ENCODE results near the gene VKORC1. TPM values are rescaled to one million over a fixed set of nuclear protein-coding genes. Genes with fewer than 3 reads are reported as not detected.

The VKORC1 gene
- total and polyA plus RNA-seq, 5 donors from 2014 or later, result 38.1 to 113 (median 103) TPM

GRCh38 chr16:31099860-31100638 is 5.5 kb upstream of the VKORC1 start:
- H3K9me3 ChIP-seq (ENCODE audit: control insufficient read depth in 2 of 2, low read length in 2 of 2), result no peaks in the 10 kb centered on the region
- H3K4me1 Mint-ChIP-seq, result peaks cover 5 to 11% (median 7%) of the 10 kb centered on the region in 4 donors
- H3K4me3 ChIP-seq (ENCODE audit: low read depth, low read length), result no peak overlapping the region
- no peak overlapping the region for H3K27ac ChIP-seq (ENCODE audit: insufficient read depth, low read length, poor library complexity, severe bottlenecking)
- H3K27ac Mint-ChIP-seq, result no peak overlapping the region
- H3K27me3 ChIP-seq (ENCODE audit: control insufficient read depth, insufficient read depth, low read length), result no peaks in the 10 kb centered on the region
- no peaks in the 10 kb centered on the region for H3K9me3 Mint-ChIP-seq
- ATAC-seq (ENCODE audit: low read depth in 2 of 2) (no peak), DNase-seq (no peak)
- H3K36me3 Mint-ChIP-seq, result no peaks in the 10 kb centered on the region
- H3K4me1 ChIP-seq (ENCODE audit: control insufficient read depth, insufficient read depth, low read length, poor library complexity, severe bottlenecking), result no peaks in the 10 kb centered on the region
- peak overlapping the region in 1 of 4 donors; percentile 34 for H3K4me3 Mint-ChIP-seq
- H3K36me3 ChIP-seq (ENCODE audit: control insufficient read depth, insufficient read depth, low read length), result no peaks in the 10 kb centered on the region
- peaks cover 7% of the 10 kb centered on the region for H3K27me3 Mint-ChIP-seq

DNA sequence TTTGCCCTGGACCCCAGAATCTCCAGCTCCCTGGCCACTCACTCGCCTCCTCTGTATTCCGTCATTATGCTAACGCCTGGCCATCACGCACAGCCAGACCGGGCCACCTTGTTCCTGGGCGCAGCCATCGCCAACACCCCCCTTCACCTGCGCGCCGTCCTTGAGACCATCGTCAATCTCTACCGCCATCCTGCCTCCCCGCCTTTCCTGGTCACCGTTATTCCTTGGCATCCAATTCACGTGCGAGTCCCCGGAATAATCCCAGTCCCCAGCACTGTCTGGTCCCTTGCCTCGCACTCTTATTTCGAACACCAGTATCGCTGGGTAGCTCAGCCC is 541 bp downstream of the VKORC1 start:
- peak overlapping the region; percentile 70 for H3K4me3 ChIP-seq (ENCODE audit: low read depth, low read length)
- no peaks in the 10 kb centered on the region for H3K36me3 Mint-ChIP-seq
- peaks cover 7% of the 10 kb centered on the region for H3K27me3 Mint-ChIP-seq
- peaks cover 10 to 36% (median 20%) of the 10 kb centered on the region in 4 donors for H3K4me1 Mint-ChIP-seq
- DNase-seq (no peak), ATAC-seq (ENCODE audit: low read depth in 2 of 2) (no peak)
- H3K4me3 Mint-ChIP-seq, result peak overlapping the region; percentile 94 to 99 (median 96)
- no peaks in the 10 kb centered on the region for H3K27me3 ChIP-seq (ENCODE audit: control insufficient read depth, insufficient read depth, low read length)
- H3K27ac Mint-ChIP-seq, result peak overlapping the region; percentile 69 to 95 (median 84)
- H3K9me3 Mint-ChIP-seq, result peaks cover 0 to 2% (median 0%) of the 10 kb centered on the region in 7 donors
- H3K4me1 ChIP-seq (ENCODE audit: control insufficient read depth, insufficient read depth, low read length, poor library complexity, severe bottlenecking), result peaks cover 14% of the 10 kb centered on the region
- no peaks in the 10 kb centered on the region for H3K9me3 ChIP-seq (ENCODE audit: control insufficient read depth in 2 of 2, low read length in 2 of 2)
- H3K36me3 ChIP-seq (ENCODE audit: control insufficient read depth, insufficient read depth, low read length), result peaks cover 12% of the 10 kb centered on the region
- peak overlapping the region; percentile 83 for H3K27ac ChIP-seq (ENCODE audit: insufficient read depth, low read length, poor library complexity, severe bottlenecking)

GRCh38 chr16:31093132-31093703 is 1.4 kb downstream of the VKORC1 start:
- Mint-ChIP-seq H3K36me3 (no peaks in the 10 kb centered on the region), H3K9me3 (peaks cover 0 to 2% (median 0%) of the 10 kb centered on the region in 7 donors), H3K27me3 (peaks cover under 1% of the 10 kb centered on the region), H3K4me3 (peak overlapping the region; percentile 71 to 99 (median 80)), H3K4me1 (peaks cover 10 to 36% (median 20%) of the 10 kb centered on the region in 4 donors), H3K27ac (no peak overlapping the region)
- H3K36me3 ChIP-seq (ENCODE audit: control insufficient read depth, insufficient read depth, low read length), result peaks cover 14% of the 10 kb centered on the region
- no peaks in the 10 kb centered on the region for H3K9me3 ChIP-seq (ENCODE audit: control insufficient read depth in 2 of 2, low read length in 2 of 2)
- peaks cover 14% of the 10 kb centered on the region for H3K4me1 ChIP-seq (ENCODE audit: control insufficient read depth, insufficient read depth, low read length, poor library complexity, severe bottlenecking)
- H3K27me3 ChIP-seq (ENCODE audit: control insufficient read depth, insufficient read depth, low read length), result no peaks in the 10 kb centered on the region
- H3K27ac ChIP-seq (ENCODE audit: insufficient read depth, low read length, poor library complexity, severe bottlenecking), result no peak overlapping the region
- ATAC-seq (ENCODE audit: low read depth in 2 of 2) (no peak), DNase-seq (no peak)
- H3K4me3 ChIP-seq (ENCODE audit: low read depth, low read length), result no peak overlapping the region

GRCh38 chr16:31092330-31092729 is 2.3 kb downstream of the VKORC1 start:
- ATAC-seq (ENCODE audit: low read depth in 2 of 2), result no peak
- Mint-ChIP-seq H3K36me3 (no peaks in the 10 kb centered on the region), H3K4me3 (peak overlapping the region; percentile 12 to 99 (median 41))

GRCh38 chr16:31090540-31090939 is 4.1 kb downstream of the VKORC1 start:
- peaks cover 0 to 2% (median 0%) of the 10 kb centered on the region in 7 donors for H3K9me3 Mint-ChIP-seq
- H3K36me3 Mint-ChIP-seq, result no peaks in the 10 kb centered on the region
- no peaks in the 10 kb centered on the region for H3K27me3 Mint-ChIP-seq
- peaks cover 6 to 28% (median 17%) of the 10 kb centered on the region in 4 donors for H3K4me1 Mint-ChIP-seq
- H3K4me3 Mint-ChIP-seq, result peak overlapping the region in 2 of 4 donors; percentile 80 to 99
- peaks cover 14% of the 10 kb centered on the region for H3K4me1 ChIP-seq (ENCODE audit: control insufficient read depth, insufficient read depth, low read length, poor library complexity, severe bottlenecking)
- H3K27me3 ChIP-seq (ENCODE audit: control insufficient read depth, insufficient read depth, low read length), result no peaks in the 10 kb centered on the region
- H3K36me3 ChIP-seq (ENCODE audit: control insufficient read depth, insufficient read depth, low read length), result peaks cover 14% of the 10 kb centered on the region
- DNase-seq (no peak), ATAC-seq (ENCODE audit: low read depth in 2 of 2) (no peak)
- no peaks in the 10 kb centered on the region for H3K9me3 ChIP-seq (ENCODE audit: control insufficient read depth in 2 of 2, low read length in 2 of 2)
- peak overlapping the region in 1 of 3 donors; percentile 48 for H3K27ac Mint-ChIP-seq
- H3K27ac ChIP-seq (ENCODE audit: insufficient read depth, low read length, poor library complexity, severe bottlenecking), result no peak overlapping the region
- no peak overlapping the region for H3K4me3 ChIP-seq (ENCODE audit: low read depth, low read length)

More at GRCh38 chr16:31092330-31092729, 2.3 kb downstream of the VKORC1 start:
- Mint-ChIP-seq H3K27ac (no peak overlapping the region), H3K9me3 (peaks cover 0 to 2% (median 0%) of the 10 kb centered on the region in 7 donors), H3K27me3 (no peaks in the 10 kb centered on the region), H3K4me1 (peaks cover 10 to 36% (median 20%) of the 10 kb centered on the region in 4 donors)
- DNase-seq, result no peak
- H3K36me3 ChIP-seq (ENCODE audit: control insufficient read depth, insufficient read depth, low read length), result peaks cover 14% of the 10 kb centered on the region
- H3K9me3 ChIP-seq (ENCODE audit: control insufficient read depth in 2 of 2, low read length in 2 of 2), result no peaks in the 10 kb centered on the region
- H3K27ac ChIP-seq (ENCODE audit: insufficient read depth, low read length, poor library complexity, severe bottlenecking), result no peak overlapping the region
- no peak overlapping the region for H3K4me3 ChIP-seq (ENCODE audit: low read depth, low read length)
- H3K27me3 ChIP-seq (ENCODE audit: control insufficient read depth, insufficient read depth, low read length), result no peaks in the 10 kb centered on the region
- H3K4me1 ChIP-seq (ENCODE audit: control insufficient read depth, insufficient read depth, low read length, poor library complexity, severe bottlenecking), result peaks cover 14% of the 10 kb centered on the region

DNA sequence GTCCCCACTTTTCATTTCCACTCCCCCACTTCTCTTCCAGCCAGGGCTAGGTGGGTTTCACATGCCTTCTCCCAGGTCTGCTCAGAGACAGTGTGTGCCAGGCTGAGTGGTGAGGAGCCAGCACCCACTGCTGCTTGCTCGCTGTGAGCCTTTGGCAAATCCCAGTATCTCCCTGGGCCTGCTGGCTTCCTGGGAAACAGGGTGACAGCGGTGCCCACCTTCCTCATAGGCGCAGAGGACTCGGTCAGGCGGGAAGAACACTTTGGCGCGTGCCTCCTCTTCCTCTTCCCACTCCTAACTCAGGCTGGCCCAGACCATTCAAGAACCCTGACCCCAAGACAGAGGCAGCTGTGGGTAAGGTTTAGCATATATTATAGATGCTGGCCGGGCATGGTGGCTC is 5.4 kb downstream of the VKORC1 start:
- H3K27ac Mint-ChIP-seq, result no peak overlapping the region
- DNase-seq, result no peak
- Histone ChIP-seq H3K4me3 (ENCODE audit: low read depth, low read length) (no peak overlapping the region), H3K27me3 (ENCODE audit: control insufficient read depth, insufficient read depth, low read length) (no peaks in the 10 kb centered on the region), H3K36me3 (ENCODE audit: control insufficient read depth, insufficient read depth, low read length) (peaks cover 14% of the 10 kb centered on the region), H3K27ac (ENCODE audit: insufficient read depth, low read length, poor library complexity, severe bottlenecking) (no peak overlapping the region), H3K4me1 (ENCODE audit: control insufficient read depth, insufficient read depth, low read length, poor library complexity, severe bottlenecking) (peaks cover 12% of the 10 kb centered on the region), H3K9me3 (ENCODE audit: control insufficient read depth in 2 of 2, low read length in 2 of 2) (no peaks in the 10 kb centered on the region)
- peaks cover 2 to 16% (median 10%) of the 10 kb centered on the region in 4 donors for H3K4me1 Mint-ChIP-seq
- no peak for ATAC-seq (ENCODE audit: low read depth in 2 of 2)
- peaks cover 0 to under 1% (median 0%) of the 10 kb centered on the region in 7 donors for H3K9me3 Mint-ChIP-seq
- H3K36me3 Mint-ChIP-seq, result no peaks in the 10 kb centered on the region
- H3K27me3 Mint-ChIP-seq, result no peaks in the 10 kb centered on the region
- peak overlapping the region in 1 of 4 donors; percentile 38 for H3K4me3 Mint-ChIP-seq

DNA sequence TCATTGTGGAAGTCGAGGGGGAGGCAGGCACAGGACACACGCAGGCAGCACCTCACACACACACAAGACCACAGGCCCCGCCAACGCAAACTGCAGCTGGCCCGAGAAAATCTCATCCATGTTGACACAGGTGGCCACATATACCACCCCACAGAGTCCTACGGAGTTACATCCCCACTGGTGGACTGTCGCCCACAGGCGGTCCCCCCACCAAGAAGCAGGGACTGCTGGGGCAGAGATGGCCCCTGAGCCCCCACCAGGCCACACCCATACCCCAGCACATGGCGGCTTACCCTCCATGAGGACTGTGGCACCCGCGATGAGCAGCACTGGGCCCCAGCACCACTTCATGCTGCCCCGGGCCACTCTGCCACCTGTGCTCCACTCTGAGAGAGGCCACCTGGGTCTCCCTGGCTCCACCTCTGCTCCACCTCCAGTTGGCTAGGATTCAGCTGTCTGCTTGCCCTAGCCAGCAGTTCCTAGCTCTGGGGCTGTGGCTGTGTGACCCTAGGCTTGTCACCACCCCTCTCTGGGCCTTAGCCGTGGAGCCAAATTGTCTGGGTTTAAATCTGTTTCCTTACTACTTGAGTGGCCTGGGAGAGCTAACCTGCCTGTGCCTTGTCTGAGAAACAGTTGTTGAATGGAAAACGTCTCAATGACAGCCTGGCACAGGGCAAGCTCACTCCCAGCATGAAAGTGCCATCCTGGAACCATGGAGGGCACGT is 6.0 kb downstream of the VKORC1 start, which contains the start of gene PRSS53:
Gene PRSS53 (minus strand): TSS at position 485 of the 725 bp plus-strand sequence. CDS start 134 bp downstream, at position 351.
- Histone ChIP-seq H3K4me1 (ENCODE audit: control insufficient read depth, insufficient read depth, low read length, poor library complexity, severe bottlenecking) (peaks cover 6% of the 10 kb centered on the region), H3K27ac (ENCODE audit: insufficient read depth, low read length, poor library complexity, severe bottlenecking) (no peak within 1 kb of the TSS), H3K36me3 (ENCODE audit: control insufficient read depth, insufficient read depth, low read length) (peaks cover 14% of the 10 kb centered on the region), H3K9me3 (ENCODE audit: control insufficient read depth in 2 of 2, low read length in 2 of 2) (no peaks in the 10 kb centered on the region), H3K4me3 (ENCODE audit: low read depth, low read length) (no peak within 1 kb of the TSS), H3K27me3 (ENCODE audit: control insufficient read depth, insufficient read depth, low read length) (no peaks in the 10 kb centered on the region)
- no peaks in the 10 kb centered on the region for H3K36me3 Mint-ChIP-seq
- H3K4me3 Mint-ChIP-seq, result peak within 1 kb of the TSS in 1 of 4 donors; percentile 38
- no peaks in the 10 kb centered on the region for H3K9me3 Mint-ChIP-seq
- DNase-seq (no peak), ATAC-seq (ENCODE audit: low read depth in 2 of 2) (no peak)
- peaks cover 0 to 11% (median 5%) of the 10 kb centered on the region in 4 donors for H3K4me1 Mint-ChIP-seq
- H3K27me3 Mint-ChIP-seq, result no peaks in the 10 kb centered on the region
- no peak within 1 kb of the TSS for H3K27ac Mint-ChIP-seq
